Adrenal gland (tissue), 5 donors: ENCODE data around the gene TAF7.

Source experiments
- POLR2A ChIP-seq, 2 donors: fragments of 450-650 bp; IDR thresholded peaks; one replicate each; pipeline ENCODE4 v1.6.1; 2017; ENCODE audit warnings: antibody characterized with exemption in 2 of 2, mild to moderate bottlenecking in 2 of 2, moderate library complexity in 1 of 2
- TF ChIP-seq, protein P1 (sequence below), 6 experiments: fragments of 450-650 bp in 4 of 6; fragments of 200-600 bp in 2 of 6; sonication (generic) in 1 of 6; IDR thresholded peaks; 1 replicate in 5 of 6; 2 replicates in 1 of 6; pipeline versions ENCODE4 v1.5.1 to v1.8.0; 2016 to 2021; ENCODE audit warnings: antibody characterized with exemption in 6 of 6, mild to moderate bottlenecking in 2 of 6, moderate library complexity in 1 of 6
- donor health status: DM: no; HTN: no; CAD: no.

GRCh38 chr5:141366016-141366896 is 45.7 kb upstream of the TAF7 start:
- TF ChIP-seq, protein P1, sequence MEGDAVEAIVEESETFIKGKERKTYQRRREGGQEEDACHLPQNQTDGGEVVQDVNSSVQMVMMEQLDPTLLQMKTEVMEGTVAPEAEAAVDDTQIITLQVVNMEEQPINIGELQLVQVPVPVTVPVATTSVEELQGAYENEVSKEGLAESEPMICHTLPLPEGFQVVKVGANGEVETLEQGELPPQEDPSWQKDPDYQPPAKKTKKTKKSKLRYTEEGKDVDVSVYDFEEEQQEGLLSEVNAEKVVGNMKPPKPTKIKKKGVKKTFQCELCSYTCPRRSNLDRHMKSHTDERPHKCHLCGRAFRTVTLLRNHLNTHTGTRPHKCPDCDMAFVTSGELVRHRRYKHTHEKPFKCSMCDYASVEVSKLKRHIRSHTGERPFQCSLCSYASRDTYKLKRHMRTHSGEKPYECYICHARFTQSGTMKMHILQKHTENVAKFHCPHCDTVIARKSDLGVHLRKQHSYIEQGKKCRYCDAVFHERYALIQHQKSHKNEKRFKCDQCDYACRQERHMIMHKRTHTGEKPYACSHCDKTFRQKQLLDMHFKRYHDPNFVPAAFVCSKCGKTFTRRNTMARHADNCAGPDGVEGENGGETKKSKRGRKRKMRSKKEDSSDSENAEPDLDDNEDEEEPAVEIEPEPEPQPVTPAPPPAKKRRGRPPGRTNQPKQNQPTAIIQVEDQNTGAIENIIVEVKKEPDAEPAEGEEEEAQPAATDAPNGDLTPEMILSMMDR (IDR thresholded peaks at IDR 0.05): no peak
- no peak for TF ChIP-seq POLR2A (IDR thresholded peaks at IDR 0.05)
